Progenitor cell of endocrine pancreas (in vitro differentiated cells): ENCODE data around the gene RFNG. TPM values are rescaled to one million over a fixed set of nuclear protein-coding genes. Genes with fewer than 3 reads are reported as not detected.

ENCODE experiments used
- DNase-seq: peaks from one replicate; pipeline ENCODE4 v3.0.0; 2021; ENCODE audit warnings: low spot score; ENCODE audit not compliant: unreplicated experiment
- H3K27ac Mint-ChIP-seq: 2 replicates; pipeline ENCODE4 v1.8.0; 2021; ENCODE audit warnings: mild to moderate bottlenecking, moderate library complexity, mixed read lengths
- H3K27me3 Mint-ChIP-seq: 2 replicates; pipeline ENCODE4 v1.8.0; 2021; ENCODE audit warnings: mixed read lengths
- H3K36me3 Mint-ChIP-seq: 2 replicates; pipeline ENCODE4 v1.8.0; 2022; ENCODE audit warnings: mixed read lengths; ENCODE audit not compliant: insufficient read depth
- H3K4me1 Mint-ChIP-seq: 2 replicates; pipeline ENCODE4 v1.8.0; 2021; ENCODE audit warnings: low read depth, mixed read lengths
- H3K4me3 Mint-ChIP-seq: 2 replicates; pipeline ENCODE4 v1.8.0; 2021; ENCODE audit warnings: low read depth, mild to moderate bottlenecking, moderate library complexity, mixed read lengths
- H3K9me3 Mint-ChIP-seq: 2 replicates; pipeline ENCODE4 v1.8.0; 2021; ENCODE audit warnings: low read depth, mixed read lengths
- CTCF ChIP-seq: fragments of 200-600 bp; sonication (generic); IDR thresholded peaks from one replicate; pipeline ENCODE4 v1.5.0; 2021; ENCODE audit warnings: antibody characterized with exemption, mild to moderate bottlenecking; ENCODE audit not compliant: unreplicated experiment
- total RNA-seq: library from RNA; stranded (reverse); gene quantifications from 2 replicates; pipeline ENCODE4 v1.2.1, GENCODE V29; 2021

The RFNG gene
- total RNA-seq, 1 donor from 2014 or later: 65.5 TPM

- no peak for DNase-seq
- H3K4me3 Mint-ChIP-seq: no peak overlapping the region
- H3K9me3 Mint-ChIP-seq: no peaks in the 10 kb centered on the region
- no peaks in the 10 kb centered on the region for H3K4me1 Mint-ChIP-seq
- peaks cover 2% of the 10 kb centered on the region for H3K36me3 Mint-ChIP-seq
- no peaks in the 10 kb centered on the region for H3K27me3 Mint-ChIP-seq
- no peak overlapping the region for H3K27ac Mint-ChIP-seq
- no peak for TF ChIP-seq CTCF
Observed at GRCh38 chr17:82015311-82015971, 36.2 kb downstream of the RFNG start.

- Mint-ChIP-seq H3K36me3 (peaks cover 2% of the 10 kb centered on the region), H3K27ac (no peak overlapping the region), H3K4me1 (no peaks in the 10 kb centered on the region), H3K4me3 (no peak overlapping the region), H3K27me3 (no peaks in the 10 kb centered on the region), H3K9me3 (no peaks in the 10 kb centered on the region)
- no peak for DNase-seq
- no peak for TF ChIP-seq CTCF
Observed at GRCh38 chr17:82014971-82015310, 36.7 kb downstream of the RFNG start.

GRCh38 chr17:82014432-82014831, 37.2 kb downstream of the RFNG start:
- Mint-ChIP-seq H3K4me3 (no peak overlapping the region), H3K36me3 (peaks cover 2% of the 10 kb centered on the region), H3K27ac (no peak overlapping the region), H3K9me3 (no peaks in the 10 kb centered on the region), H3K27me3 (no peaks in the 10 kb centered on the region), H3K4me1 (no peaks in the 10 kb centered on the region)
- DNase-seq: no peak
- TF ChIP-seq CTCF: no peak

- Mint-ChIP-seq H3K36me3 (peaks cover 2% of the 10 kb centered on the region), H3K27me3 (no peaks in the 10 kb centered on the region), H3K4me1 (no peaks in the 10 kb centered on the region), H3K9me3 (no peaks in the 10 kb centered on the region), H3K27ac (no peak overlapping the region), H3K4me3 (no peak overlapping the region)
- DNase-seq: no peak
- TF ChIP-seq CTCF: no peak
Observed at GRCh38 chr17:82013772-82014321, 37.8 kb downstream of the RFNG start.

- H3K27me3 Mint-ChIP-seq: no peaks in the 10 kb centered on the region
- H3K27ac Mint-ChIP-seq: no peak overlapping the region
- no peak overlapping the region for H3K4me3 Mint-ChIP-seq
- no peak for TF ChIP-seq CTCF
- H3K9me3 Mint-ChIP-seq: no peaks in the 10 kb centered on the region
- DNase-seq: no peak
- no peaks in the 10 kb centered on the region for H3K36me3 Mint-ChIP-seq
- no peaks in the 10 kb centered on the region for H3K4me1 Mint-ChIP-seq
Observed at GRCh38 chr17:82013341-82013740, 38.3 kb downstream of the RFNG start.
